NCI-H82 treated with DMSO at 0.1 percent for 48 hours (cell line): ENCODE data around the gene VSTM2B.
A peak's percentile ranks its signal among the peaks of the same experiment; 100 is the strongest.

Source experiments
- DNase-seq: peaks from one replicate; lab custom pipeline; 2025; ENCODE audit not compliant: unreplicated experiment; lab: John Stamatoyannopoulos, UW

Gene VSTM2B

GRCh38 chr19:29587059-29587458 is 61.3 kb downstream of the VSTM2B start:
- DNase-seq, result no peak

- DNase-seq, result no peak
These were observed 61.8 kb downstream of the VSTM2B start for GRCh38 chr19:29587518-29587986.

GRCh38 chr19:29588095-29588494 is 62.3 kb downstream of the VSTM2B start:
- DNase-seq, result no peak

GRCh38 chr19:29590278-29590677 is 64.5 kb downstream of the VSTM2B start:
- DNase-seq, result no peak

- DNase-seq, result no peak
These were observed 65.9 kb downstream of the VSTM2B start for GRCh38 chr19:29591670-29592069.

GRCh38 chr19:29593869-29594268 is 68.1 kb downstream of the VSTM2B start:
- no peak for DNase-seq

GRCh38 chr19:29596080-29596727 is 70.4 kb downstream of the VSTM2B start:
- DNase-seq, result no peak

- DNase-seq, result no peak
These were observed 71.2 kb downstream of the VSTM2B start for GRCh38 chr19:29596885-29597525.

- no peak for DNase-seq
These were observed 72.2 kb downstream of the VSTM2B start for GRCh38 chr19:29598036-29598435.

- no peak for DNase-seq
These were observed 72.7 kb downstream of the VSTM2B start for GRCh38 chr19:29598496-29598895.

- DNase-seq, result no peak
These were observed 77.5 kb downstream of the VSTM2B start for GRCh38 chr19:29603308-29603707.

GRCh38 chr19:29605653-29606419 is 80.0 kb downstream of the VSTM2B start, which contains the start of gene POP4:
POP4 (plus strand) TSS chr19:29606283; CDS start chr19:29606319, 36 bp downstream.
- peak; percentile 78 for DNase-seq

GRCh38 chr19:29606420-29606747 is 80.6 kb downstream of the VSTM2B start:
- DNase-seq, result no peak

- DNase-seq, result no peak
These were observed 83.8 kb downstream of the VSTM2B start for GRCh38 chr19:29609636-29610035.

GRCh38 chr19:29610213-29610573 is 84.4 kb downstream of the VSTM2B start:
- no peak for DNase-seq

- no peak for DNase-seq
These were observed 84.9 kb downstream of the VSTM2B start for GRCh38 chr19:29610574-29611271.

GRCh38 chr19:29612121-29612520 is 86.3 kb downstream of the VSTM2B start:
- no peak for DNase-seq

GRCh38 chr19:29612801-29613595 is 87.2 kb downstream of the VSTM2B start:
- DNase-seq, result no peak

- DNase-seq, result no peak
These were observed 88.3 kb downstream of the VSTM2B start for GRCh38 chr19:29614046-29614445.
